ENCODE measurements around the gene FAM186B. TPM values are rescaled to one million over a fixed set of nuclear protein-coding genes. Genes with fewer than 3 reads are reported as not detected.

Gene FAM186B
- total RNA-seq, 1 experiment from 2014 or later: 0.42 TPM

GRCh38 chr12:49646871-49647654, 41.6 kb upstream of the FAM186B start:
- RAD21 ChIA-PET (ENCODE audit: low non-redundant PET in 1 of 2, low total read pairs in 2 of 2, uncharacterized antibody in 2 of 2, unreplicated experiment in 2 of 2): no interaction called here

GRCh38 chr12:49646331-49646830, 40.9 kb upstream of the FAM186B start:
- ATAC-seq (no peak), DNase-seq (ENCODE audit: low read depth, low spot score) (no peak)
- Histone ChIP-seq H2AFZ (ENCODE audit: low read depth, low read length, poor library complexity, severe bottlenecking) (no peak overlapping the region), H3K9ac (ENCODE audit: low read length) (no peak overlapping the region), H3K9me3 (ENCODE audit: control insufficient read depth in 1 of 2, insufficient read depth in 1 of 2, low read depth in 1 of 2, low read length in 2 of 2) (no peaks in the 10 kb centered on the region), H3K4me3 (replicated peaks in 1 of 2; ENCODE audit: low read depth in 1 of 2, low read length in 2 of 2) (no peak overlapping the region), H3K27ac (ENCODE audit: low read depth, low read length) (no peak overlapping the region), H3K9me2 (ENCODE audit: insufficient read depth) (no peaks in the 10 kb centered on the region), H3K27me3 (ENCODE audit: insufficient read depth, low read length) (no peaks in the 10 kb centered on the region), H3K4me2 (ENCODE audit: low read length) (no peak overlapping the region), H3K79me2 (ENCODE audit: insufficient read depth, low read length) (no peaks in the 10 kb centered on the region), H3K36me3 (ENCODE audit: control insufficient read depth in 1 of 2, insufficient read depth in 2 of 2, low read length in 2 of 2) (no peaks in the 10 kb centered on the region), H3K4me1 (ENCODE audit: control insufficient read depth in 1 of 2, insufficient read depth in 2 of 2, low read length in 2 of 2) (peaks cover 0 to 4% of the 10 kb centered on the region in 2 experiments; a peak in 2 of 4 replicates), H4K20me1 (ENCODE audit: insufficient read depth) (no peaks in the 10 kb centered on the region)
- intact Hi-C loops (cut with micrococcal nuclease): loop anchor here (10.0 kb wide), 1 partner anchor 188 kb away; no protein-coding TSS in a partner anchor
- POLR2A ChIA-PET: interaction anchor here (1.6 to 2.5 kb wide), 2 partner anchors 95 kb away, joined by 5 to 14 read pairs; partner anchors contain the start of gene TMBIM6
- RAD21 ChIA-PET (ENCODE audit: low non-redundant PET in 1 of 2, low total read pairs in 2 of 2, uncharacterized antibody in 2 of 2, unreplicated experiment in 2 of 2): no interaction called here
- CTCF ChIA-PET: no interaction called here
- BruUV-seq (replicated peaks): no TSS peak
- TF ChIP-seq YY1 (IDR thresholded peaks at IDR 0.05; ENCODE audit: extremely low read depth, insufficient replicate concordance, low read depth, low read length) (no peak), CEBPB (IDR thresholded peaks at IDR 0.05; ENCODE audit: low read depth) (no peak), FOSL1 (IDR thresholded peaks at IDR 0.05; ENCODE audit: low read depth) (no peak)
- TF ChIP-seq, protein P1, sequence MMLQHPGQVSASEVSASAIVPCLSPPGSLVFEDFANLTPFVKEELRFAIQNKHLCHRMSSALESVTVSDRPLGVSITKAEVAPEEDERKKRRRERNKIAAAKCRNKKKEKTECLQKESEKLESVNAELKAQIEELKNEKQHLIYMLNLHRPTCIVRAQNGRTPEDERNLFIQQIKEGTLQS (IDR thresholded peaks at IDR 0.05): no peak

More at GRCh38 chr12:49646871-49647654, 41.6 kb upstream of the FAM186B start:
- BruUV-seq (replicated peaks): no TSS peak
- Histone ChIP-seq H3K4me1 (ENCODE audit: control insufficient read depth in 1 of 2, insufficient read depth in 2 of 2, low read length in 2 of 2) (peaks cover 0 to 4% of the 10 kb centered on the region in 2 experiments; a peak in 2 of 4 replicates), H3K9ac (ENCODE audit: low read length) (no peak overlapping the region), H3K27ac (ENCODE audit: low read depth, low read length) (no peak overlapping the region), H4K20me1 (ENCODE audit: insufficient read depth) (no peaks in the 10 kb centered on the region), H3K4me3 (replicated peaks in 1 of 2; ENCODE audit: low read depth in 1 of 2, low read length in 2 of 2) (no peak overlapping the region), H3K4me2 (ENCODE audit: low read length) (no peak overlapping the region), H2AFZ (ENCODE audit: low read depth, low read length, poor library complexity, severe bottlenecking) (no peak overlapping the region), H3K9me3 (ENCODE audit: control insufficient read depth in 1 of 2, insufficient read depth in 1 of 2, low read depth in 1 of 2, low read length in 2 of 2) (no peaks in the 10 kb centered on the region), H3K27me3 (ENCODE audit: insufficient read depth, low read length) (no peaks in the 10 kb centered on the region), H3K79me2 (ENCODE audit: insufficient read depth, low read length) (no peaks in the 10 kb centered on the region), H3K9me2 (ENCODE audit: insufficient read depth) (no peaks in the 10 kb centered on the region), H3K36me3 (ENCODE audit: control insufficient read depth in 1 of 2, insufficient read depth in 2 of 2, low read length in 2 of 2) (no peaks in the 10 kb centered on the region)
- ChIA-PET CTCF (interaction anchor here (0.9 to 1.8 kb wide), 3 partner anchors 94 to 192 kb away, joined by 3 to 6 read pairs (median 3); partner anchors contain the start of gene TMBIM6), POLR2A (interaction anchor here (2.5 kb wide), 1 partner anchor 94 kb away, joined by 14 read pairs; the partner anchor contains the start of gene TMBIM6)
- intact Hi-C loops (cut with micrococcal nuclease): loop anchor here (10.0 kb wide), 1 partner anchor 188 kb away; no protein-coding TSS in a partner anchor
- TF ChIP-seq, protein P1 (IDR thresholded peaks at IDR 0.05): no peak
- no peak for ATAC-seq
- DNase-seq (ENCODE audit: low read depth, low spot score): no peak
